ENCODE data around the gene TMEM63B. TPM values are rescaled to one million over a fixed set of nuclear protein-coding genes. Genes with fewer than 3 reads are reported as not detected.
A peak's percentile ranks its signal among the peaks of the same experiment; 100 is the strongest.

Gene TMEM63B
- total and polyA plus RNA-seq, 2 of the 8 experiments (the other 6 are each of a cell fraction or from before 2014, with no cell fraction given) = 61.1 to 96.8 TPM

- H3K4me3 ChIP-seq (ENCODE audit: extremely low read depth in 1 of 4, insufficient read depth in 2 of 4, low read depth in 3 of 4, low read length in 4 of 4) = no peak overlapping the region
- H3K23ac ChIP-seq (ENCODE audit: insufficient read length) = no peak overlapping the region
- no peak overlapping the region for H3K4me2 ChIP-seq (ENCODE audit: insufficient read depth in 1 of 2, low read depth in 2 of 2, low read length in 2 of 2)
- H2AFZ ChIP-seq (ENCODE audit: low read length) = no peak overlapping the region
- H2BK5ac ChIP-seq (ENCODE audit: low read depth, low read length) = peak overlapping the region; percentile 85; the same call in 1 of the 2 replicates
- H4K8ac ChIP-seq (ENCODE audit: extremely low read depth, insufficient read depth, low read length) = no peak overlapping the region
- no peak overlapping the region for H3K9ac ChIP-seq (replicated peaks in 1 of 4; ENCODE audit: extremely low read depth in 1 of 4, low read depth in 3 of 4, low read length in 3 of 4)
- no peaks in the 10 kb centered on the region for H3K79me1 ChIP-seq (ENCODE audit: low read depth, low read length)
- peak overlapping the region; percentile 57 for H4K91ac ChIP-seq (replicated peaks; ENCODE audit: insufficient read length, low read length)
- FAIRE-seq (no peak), DNase-seq (ENCODE audit: low read depth in 1 of 2, low spot score in 2 of 2) (no peak)
- H3K36me3 ChIP-seq (ENCODE audit: control insufficient read depth in 2 of 4, insufficient read depth in 4 of 4, low read length in 3 of 4) = peaks cover 2 to 5% (median 5%) of the 10 kb centered on the region in 4 experiments; a peak in 3 of 8 replicates
- no peaks in the 10 kb centered on the region for H3K79me2 ChIP-seq (ENCODE audit: control insufficient read depth in 1 of 2, insufficient read depth in 2 of 2, low read length in 2 of 2)
- peak overlapping the region; percentile 48 for H3K18ac ChIP-seq (ENCODE audit: extremely low read depth, low read length)
- H4K5ac ChIP-seq (ENCODE audit: insufficient read length, low read depth, low read length) = no peak overlapping the region
- no peak overlapping the region for H3K14ac ChIP-seq (ENCODE audit: insufficient read length)
- H3K4me1 ChIP-seq (replicated peaks in 1 of 4; ENCODE audit: control insufficient read depth in 3 of 4, insufficient read depth in 4 of 4, low read length in 3 of 4) = peaks cover 0 to 12% (median 4%) of the 10 kb centered on the region in 4 experiments; a peak in 4 of 7 replicates
- POLR2A ChIA-PET (ENCODE audit: partially characterized antibody) = interaction anchor here (0.8 to 8.5 kb wide), 8 partner anchors 8 to 90 kb away, joined by 3 to 55 read pairs (median 6); partner anchors contain the start of gene HSP90AB1
- H3K9me3 ChIP-seq (ENCODE audit: insufficient read depth in 2 of 2, low read depth in 1 of 2, low read length in 1 of 2) = no peaks in the 10 kb centered on the region
- TF ChIP-seq EGR1 (IDR thresholded peaks at IDR 0.05; ENCODE audit: borderline replicate concordance, low read depth, low read length) (no peak), BACH1 (IDR thresholded peaks at IDR 0.05; ENCODE audit: low read length) (no peak), RAD21 (IDR thresholded peaks at IDR 0.05 in 1 of 2, conservative IDR thresholded peaks at IDR 0.05 in 1 of 2; ENCODE audit: low read depth in 2 of 2, low read length in 2 of 2) (peak in 1 of 2 experiments; percentile 5; a peak in 1 of 4 replicates), CTCF (IDR thresholded peaks at IDR 0.05; ENCODE audit: control extremely low read depth in 1 of 3, insufficient read depth in 1 of 3, low read depth in 1 of 3, low read length in 3 of 3) (no peak)
- no peak overlapping the region for H2BK20ac ChIP-seq (ENCODE audit: low read length)
- H3K23me2 ChIP-seq (ENCODE audit: low read depth, low read length) = no peaks in the 10 kb centered on the region
- H2BK120ac ChIP-seq (replicated peaks; ENCODE audit: low read depth, low read length) = no peak overlapping the region
- no peaks in the 10 kb centered on the region for H4K20me1 ChIP-seq (replicated peaks in 1 of 2; ENCODE audit: control insufficient read depth in 1 of 2, insufficient read depth in 2 of 2, low read length in 2 of 2)
- 0 out of 2 replicates have a peak overlapping the region, but pooled peaks have one; percentile 28 for H2AK5ac ChIP-seq (ENCODE audit: low read depth, low read length)
- peak overlapping the region; percentile 50; the same call in 1 of the 2 replicates for H2BK12ac ChIP-seq (ENCODE audit: low read depth, low read length)
- CTCF ChIA-PET (ENCODE audit: partially characterized antibody) = interaction anchor here (0.6 to 7.5 kb wide), 17 partner anchors 12 to 176 kb away, joined by 3 to 39 read pairs (median 4); no protein-coding TSS in a partner anchor
- 88% methylated on average over 11 of the region's 11 CpGs; no CpG with 5 or more reads in 1 of the 2 experiments for WGBS, 2 experiments (ENCODE audit: extremely low coverage in 1 of 2, insufficient coverage in 1 of 2, insufficient read length in 1 of 2, insufficient replicate concordance in 2 of 2, low coverage in 1 of 2, low lambda C conversion rate in 2 of 2, missing lambda C conversion rate in 1 of 2)
- no peak overlapping the region for H2BK15ac ChIP-seq (ENCODE audit: low read length)
- H3K27ac ChIP-seq (ENCODE audit: low read depth, low read length) = no peak overlapping the region
- H3K56ac ChIP-seq (replicated peaks; ENCODE audit: insufficient read length, low read depth, low read length) = no peak overlapping the region
- H3K4ac ChIP-seq (replicated peaks; ENCODE audit: insufficient read length, low read depth, low read length) = peak overlapping the region; percentile 58
- H3K27me3 ChIP-seq (replicated peaks in 1 of 4; ENCODE audit: control insufficient read depth in 3 of 4, extremely low read depth in 1 of 4, insufficient read depth in 3 of 4, low read length in 3 of 4) = no peaks in the 10 kb centered on the region
Observed at GRCh38 chr6:44157152-44157521, 29.8 kb downstream of the TMEM63B start.

All from H1 (cell line).